HCT116 (cell line): ENCODE measurements around the gene SNRNP200. TPM values are rescaled to one million over a fixed set of nuclear protein-coding genes. Genes with fewer than 3 reads are reported as not detected.

Experiments
- ATAC-seq: fragments of 200-7000 bp; cut with Tn5 transposase; 2 replicates; pipeline ENCODE4 v1.9.1; 2020; ENCODE audit warnings: mild to moderate bottlenecking, moderate library complexity
- BruUV-seq: library from RNA; stranded (reverse); fragments of 400-500 nt; replicated peaks from 2 replicates; lab custom pipeline; 2021; lab: Mats Ljungman, UMichigan
- CTCF ChIA-PET: fragments of 300-600 bp; sonication (Branson Sonifier 250); formaldehyde crosslinking; loops from one replicate; lab custom pipeline; 2021; ENCODE audit warnings: antibody characterized with exemption; lab: Charles Lee
- POLR2A ChIA-PET: fragments of 300-600, 350-600 bp; sonication (Branson Sonifier 250); formaldehyde crosslinking; loops from one replicate; lab custom pipeline; 2021; ENCODE audit warnings: antibody characterized with exemption; lab: Charles Lee
- RAD21 ChIA-PET, 2 experiments: fragments of 300-600 bp; sonication (Branson Sonifier 250); formaldehyde crosslinking; loops; one replicate each; lab custom pipeline; 2023; ENCODE audit warnings: low total read pairs in 2 of 2; ENCODE audit not compliant: uncharacterized antibody in 2 of 2, unreplicated experiment in 2 of 2, low non-redundant PET in 1 of 2; lab: Charles Lee
- DNase-seq: peaks from one replicate; pipeline ENCODE4 v3.0.0-alpha.2; 2010; ENCODE audit warnings: low read depth, low spot score
- H2AFZ ChIP-seq: fragments of 200-600 bp; shearing (Covaris generic), sonication (generic); 2 replicates; pipeline ENCODE4 v1.6.1; 2017; ENCODE audit warnings: low read depth, mixed run types, mixed read lengths, antibody characterized with exemption, low read length; ENCODE audit not compliant: poor library complexity, severe bottlenecking
- H3K27ac ChIP-seq: 2 replicates; pipeline ENCODE4 v1.5.1; 2012; ENCODE audit warnings: low read depth, low read length
- H3K27me3 ChIP-seq: fragments of 200-600 bp; sonication (generic); 2 replicates; pipeline ENCODE4 v1.6.1; 2016; ENCODE audit warnings: mixed run types, low read length, mixed read lengths; ENCODE audit not compliant: insufficient read depth
- H3K36me3 ChIP-seq, 2 experiments: fragments of 200-500 bp in 1 of 2; fragments of 200-600 bp in 1 of 2; sonication (Bioruptor generic) in 1 of 2; sonication (generic) in 1 of 2; 2 replicates each; pipeline versions ENCODE4 v1.5.1 to v1.6.1; 2014 to 2016; ENCODE audit warnings: low read length in 2 of 2, inconsistent platforms in 1 of 2, mixed read lengths in 1 of 2, mixed run types in 1 of 2; ENCODE audit not compliant: insufficient read depth in 2 of 2, control insufficient read depth in 1 of 2
- H3K4me1 ChIP-seq, 2 experiments: fragments of 200-600 bp in 1 of 2; sonication (generic) in 1 of 2; 2 replicates each; pipeline versions ENCODE4 v1.5.1 to v1.6.1; 2012 to 2017; ENCODE audit warnings: low read length in 2 of 2, inconsistent platforms in 1 of 2, mild to moderate bottlenecking in 1 of 2, mixed read lengths in 1 of 2, mixed run types in 1 of 2, moderate library complexity in 1 of 2; ENCODE audit not compliant: insufficient read depth in 2 of 2, control insufficient read depth in 1 of 2
- H3K4me2 ChIP-seq: fragments of 200-600 bp; sonication (generic); 2 replicates; pipeline ENCODE4 v1.6.1; 2017; ENCODE audit warnings: mixed run types, low read length, mixed read lengths
- H3K4me3 ChIP-seq, 2 experiments: fragments of 200-600 bp in 1 of 2; sonication (generic) in 1 of 2; replicated peaks in 1 of 2; 2 replicates each; pipeline ENCODE4 v1.5.1; 2011 to 2016; ENCODE audit warnings: low read length in 2 of 2, control low read depth in 1 of 2, low read depth in 1 of 2, mild to moderate bottlenecking in 1 of 2, mixed read lengths in 1 of 2, mixed run types in 1 of 2
- H3K79me2 ChIP-seq: fragments of 200-600 bp; sonication (generic); 2 replicates; pipeline ENCODE4 v1.6.1; 2017; ENCODE audit warnings: mild to moderate bottlenecking, mixed run types, low read length, moderate library complexity, mixed read lengths; ENCODE audit not compliant: insufficient read depth
- H3K9ac ChIP-seq: fragments of 200-600 bp; sonication (generic); 2 replicates; pipeline ENCODE4 v1.6.1; 2016; ENCODE audit warnings: low read length, mixed read lengths
- H3K9me2 ChIP-seq: fragments of 200-600 bp; sonication (generic), shearing (Covaris generic); 2 replicates; pipeline ENCODE4 v1.6.1; 2017; ENCODE audit warnings: mixed run types, mild to moderate bottlenecking, moderate library complexity; ENCODE audit not compliant: insufficient read depth
- H3K9me3 ChIP-seq, 2 experiments: fragments of 200-500 bp in 1 of 2; fragments of 200-600 bp in 1 of 2; sonication (Bioruptor generic) in 1 of 2; sonication (generic) in 1 of 2; 2 replicates each; pipeline ENCODE4 v1.6.1; 2014 to 2017; ENCODE audit warnings: low read length in 2 of 2, mixed read lengths in 2 of 2, inconsistent platforms in 1 of 2, low read depth in 1 of 2, mild to moderate bottlenecking in 1 of 2, mixed run types in 1 of 2, moderate library complexity in 1 of 2; ENCODE audit not compliant: control insufficient read depth in 1 of 2, insufficient read depth in 1 of 2
- H4K20me1 ChIP-seq: fragments of 200-600 bp; sonication (generic), shearing (Covaris generic); 2 replicates; pipeline ENCODE4 v1.6.1; 2017; ENCODE audit warnings: mixed run types, mild to moderate bottlenecking, moderate library complexity; ENCODE audit not compliant: insufficient read depth
- CBX3 ChIP-seq: IDR thresholded peaks from 2 replicates; pipeline ENCODE4 v1.6.1; 2012; ENCODE audit warnings: low read depth
- CEBPB ChIP-seq: IDR thresholded peaks from 2 replicates; pipeline ENCODE4 v1.6.1; 2012; ENCODE audit warnings: low read depth
- ELF1 ChIP-seq: IDR thresholded peaks from 2 replicates; pipeline ENCODE4 v1.6.1; 2012; ENCODE audit warnings: low read depth, borderline replicate concordance
- EZH2phosphoT487 ChIP-seq: fragments of 200-600 bp; IDR thresholded peaks from 2 replicates; pipeline ENCODE4 v1.6.1; 2018; ENCODE audit warnings: antibody characterized with exemption, borderline replicate concordance
- JUND ChIP-seq: IDR thresholded peaks from 2 replicates; pipeline ENCODE4 v1.6.1; 2012
- POLR2AphosphoS5 ChIP-seq: IDR thresholded peaks from 2 replicates; pipeline ENCODE4 v1.6.1; 2011; ENCODE audit warnings: mild to moderate bottlenecking, low read depth, low read length, moderate library complexity
- SP1 ChIP-seq: IDR thresholded peaks from 2 replicates; pipeline ENCODE4 v1.6.1; 2012; ENCODE audit warnings: low read depth
- SRF ChIP-seq: IDR thresholded peaks from 2 replicates; pipeline ENCODE4 v1.6.1; 2012; ENCODE audit warnings: low read depth
- ZNF274 ChIP-seq: fragments of 200-500 bp; sonication (Bioruptor generic); IDR thresholded peaks from 2 replicates; pipeline ENCODE4 v1.6.1; 2014; ENCODE audit warnings: mild to moderate bottlenecking, low read depth, low read length, inconsistent platforms
- intact Hi-C: fragments of 100-400 bp; cut with micrococcal nuclease; formaldehyde crosslinking; loops from 2 replicates; pipeline ENCODE4 v1.10.0; 2022
- total RNA-seq: library from RNA; stranded (reverse); gene quantifications from one replicate; pipeline ENCODE4 v1.2.1, GENCODE V29; 2021; ENCODE audit not compliant: unreplicated experiment
- TF ChIP-seq, protein P1 (sequence below): IDR thresholded peaks from 2 replicates; pipeline ENCODE4 v1.6.1; 2011; ENCODE audit warnings: mild to moderate bottlenecking, low read length, moderate library complexity; ENCODE audit not compliant: insufficient replicate concordance; ENCODE audit errors: extremely low read depth
- TF ChIP-seq, protein P2 (sequence below): IDR thresholded peaks from 2 replicates; pipeline ENCODE4 v1.6.1; 2012; ENCODE audit warnings: low read depth
- TF ChIP-seq, protein P3 (sequence below): IDR thresholded peaks from 2 replicates; pipeline ENCODE4 v1.6.1; 2012

Gene SNRNP200
- total RNA-seq, 1 experiment from 2014 or later = 202 TPM

DNA sequence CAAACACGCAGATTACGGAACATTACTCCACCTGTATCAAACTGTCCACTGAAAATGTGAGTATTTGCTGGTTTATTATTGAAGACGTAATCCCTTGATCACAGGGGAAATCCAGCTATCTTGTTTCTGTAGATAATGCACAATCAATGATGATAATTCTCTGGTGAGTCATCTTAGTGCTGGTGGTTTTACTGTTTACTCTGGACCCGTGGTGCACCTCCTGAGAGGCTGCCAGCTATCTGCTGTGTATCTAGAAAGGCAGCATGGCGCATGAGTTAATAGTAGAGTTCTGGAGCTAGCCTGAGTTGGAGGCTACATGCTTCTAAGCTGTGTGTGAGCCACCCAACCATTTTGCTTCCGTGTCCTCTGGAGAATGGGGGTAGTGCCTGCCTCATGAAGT, 36.7 kb upstream of the SNRNP200 start:
- RAD21 ChIA-PET = no interaction called here
- CTCF ChIA-PET = no interaction called here

DNA sequence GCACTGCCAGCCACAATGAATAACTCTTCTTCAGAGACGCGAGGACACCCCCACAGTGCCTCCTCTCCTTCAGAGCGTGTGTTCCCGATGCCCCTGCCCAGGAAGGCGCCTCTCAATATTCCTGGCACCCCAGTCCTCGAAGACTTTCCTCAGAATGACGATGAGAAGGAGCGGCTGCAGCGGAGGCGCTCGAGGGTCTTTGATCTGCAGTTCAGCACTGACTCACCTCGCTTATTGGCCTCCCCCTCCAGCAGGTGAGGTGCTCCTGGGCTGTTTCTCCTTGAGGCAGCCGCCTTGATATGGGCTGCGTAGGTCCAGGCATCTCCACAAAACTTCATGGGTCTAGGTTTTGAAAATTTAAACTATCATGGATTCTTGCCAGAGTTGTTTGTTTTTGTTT, 36.3 kb upstream of the SNRNP200 start:
- H3K4me3 ChIP-seq = no peak overlapping the region
- no peaks in the 10 kb centered on the region for H3K9me2 ChIP-seq
- H3K27ac ChIP-seq = 0 out of 2 replicates have a peak overlapping the region, but pooled peaks have one; percentile 26
- no peaks in the 10 kb centered on the region for H3K27me3 ChIP-seq
- peaks cover 31 to 50% of the 10 kb centered on the region in 2 experiments; a peak in 3 of 4 replicates for H3K36me3 ChIP-seq
- no peak overlapping the region for H2AFZ ChIP-seq
- peaks cover 82% of the 10 kb centered on the region for H3K79me2 ChIP-seq
- DNase-seq (no peak), ATAC-seq (no peak)
- RAD21 ChIA-PET = no interaction called here
- POLR2A ChIA-PET = no interaction called here
- no peaks in the 10 kb centered on the region for H4K20me1 ChIP-seq
- peak overlapping the region; percentile 16; the same call in 1 of the 2 replicates for H3K4me2 ChIP-seq
- intact Hi-C loops = no loop called here
- no peak overlapping the region for H3K9ac ChIP-seq
- H3K9me3 ChIP-seq = no peaks in the 10 kb centered on the region
- BruUV-seq = no TSS peak
- CTCF ChIA-PET = no interaction called here
- H3K4me1 ChIP-seq = peaks cover 1 to 42% of the 10 kb centered on the region in 2 experiments; a peak in 3 of 4 replicates
- TF ChIP-seq, protein P1, sequence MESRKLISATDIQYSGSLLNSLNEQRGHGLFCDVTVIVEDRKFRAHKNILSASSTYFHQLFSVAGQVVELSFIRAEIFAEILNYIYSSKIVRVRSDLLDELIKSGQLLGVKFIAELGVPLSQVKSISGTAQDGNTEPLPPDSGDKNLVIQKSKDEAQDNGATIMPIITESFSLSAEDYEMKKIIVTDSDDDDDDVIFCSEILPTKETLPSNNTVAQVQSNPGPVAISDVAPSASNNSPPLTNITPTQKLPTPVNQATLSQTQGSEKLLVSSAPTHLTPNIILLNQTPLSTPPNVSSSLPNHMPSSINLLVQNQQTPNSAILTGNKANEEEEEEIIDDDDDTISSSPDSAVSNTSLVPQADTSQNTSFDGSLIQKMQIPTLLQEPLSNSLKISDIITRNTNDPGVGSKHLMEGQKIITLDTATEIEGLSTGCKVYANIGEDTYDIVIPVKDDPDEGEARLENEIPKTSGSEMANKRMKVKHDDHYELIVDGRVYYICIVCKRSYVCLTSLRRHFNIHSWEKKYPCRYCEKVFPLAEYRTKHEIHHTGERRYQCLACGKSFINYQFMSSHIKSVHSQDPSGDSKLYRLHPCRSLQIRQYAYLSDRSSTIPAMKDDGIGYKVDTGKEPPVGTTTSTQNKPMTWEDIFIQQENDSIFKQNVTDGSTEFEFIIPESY = no peak
- TF ChIP-seq SP1 (no peak), JUND (no peak), ZNF274 (no peak), EZH2phosphoT487 (no peak), SRF (no peak), ELF1 (no peak), POLR2AphosphoS5 (no peak)
- TF ChIP-seq, protein P2, sequence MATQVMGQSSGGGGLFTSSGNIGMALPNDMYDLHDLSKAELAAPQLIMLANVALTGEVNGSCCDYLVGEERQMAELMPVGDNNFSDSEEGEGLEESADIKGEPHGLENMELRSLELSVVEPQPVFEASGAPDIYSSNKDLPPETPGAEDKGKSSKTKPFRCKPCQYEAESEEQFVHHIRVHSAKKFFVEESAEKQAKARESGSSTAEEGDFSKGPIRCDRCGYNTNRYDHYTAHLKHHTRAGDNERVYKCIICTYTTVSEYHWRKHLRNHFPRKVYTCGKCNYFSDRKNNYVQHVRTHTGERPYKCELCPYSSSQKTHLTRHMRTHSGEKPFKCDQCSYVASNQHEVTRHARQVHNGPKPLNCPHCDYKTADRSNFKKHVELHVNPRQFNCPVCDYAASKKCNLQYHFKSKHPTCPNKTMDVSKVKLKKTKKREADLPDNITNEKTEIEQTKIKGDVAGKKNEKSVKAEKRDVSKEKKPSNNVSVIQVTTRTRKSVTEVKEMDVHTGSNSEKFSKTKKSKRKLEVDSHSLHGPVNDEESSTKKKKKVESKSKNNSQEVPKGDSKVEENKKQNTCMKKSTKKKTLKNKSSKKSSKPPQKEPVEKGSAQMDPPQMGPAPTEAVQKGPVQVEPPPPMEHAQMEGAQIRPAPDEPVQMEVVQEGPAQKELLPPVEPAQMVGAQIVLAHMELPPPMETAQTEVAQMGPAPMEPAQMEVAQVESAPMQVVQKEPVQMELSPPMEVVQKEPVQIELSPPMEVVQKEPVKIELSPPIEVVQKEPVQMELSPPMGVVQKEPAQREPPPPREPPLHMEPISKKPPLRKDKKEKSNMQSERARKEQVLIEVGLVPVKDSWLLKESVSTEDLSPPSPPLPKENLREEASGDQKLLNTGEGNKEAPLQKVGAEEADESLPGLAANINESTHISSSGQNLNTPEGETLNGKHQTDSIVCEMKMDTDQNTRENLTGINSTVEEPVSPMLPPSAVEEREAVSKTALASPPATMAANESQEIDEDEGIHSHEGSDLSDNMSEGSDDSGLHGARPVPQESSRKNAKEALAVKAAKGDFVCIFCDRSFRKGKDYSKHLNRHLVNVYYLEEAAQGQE = no peak

More for the DNA sequence above, 36.7 kb upstream of the SNRNP200 start:
- no TSS peak for BruUV-seq
- no peaks in the 10 kb centered on the region for H3K9me2 ChIP-seq
- no peaks in the 10 kb centered on the region for H4K20me1 ChIP-seq
- TF ChIP-seq CBX3 (no peak), JUND (0 out of 2 replicates have a peak, but pooled peaks have one; percentile 10), CEBPB (no peak)
- TF ChIP-seq, protein P3, sequence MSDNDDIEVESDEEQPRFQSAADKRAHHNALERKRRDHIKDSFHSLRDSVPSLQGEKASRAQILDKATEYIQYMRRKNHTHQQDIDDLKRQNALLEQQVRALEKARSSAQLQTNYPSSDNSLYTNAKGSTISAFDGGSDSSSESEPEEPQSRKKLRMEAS = no peak
- H3K9ac ChIP-seq = no peak overlapping the region
- intact Hi-C loops = no loop called here
- H3K27me3 ChIP-seq = no peaks in the 10 kb centered on the region
- H3K4me3 ChIP-seq = no peak overlapping the region
- peaks cover 35 to 54% of the 10 kb centered on the region in 2 experiments; a peak in 3 of 4 replicates for H3K36me3 ChIP-seq
- peak overlapping the region; percentile 16; the same call in 1 of the 2 replicates for H3K4me2 ChIP-seq
- ATAC-seq (peak; percentile 36; the same call in 1 of the 2 replicates), DNase-seq (no peak)
- H3K4me1 ChIP-seq = peaks cover 0 to 38% of the 10 kb centered on the region in 2 experiments; a peak in 3 of 4 replicates
- peaks cover 81% of the 10 kb centered on the region for H3K79me2 ChIP-seq
- no peak overlapping the region for H2AFZ ChIP-seq
- POLR2A ChIA-PET = no interaction called here
- peak overlapping the region; percentile 26; the same call in 1 of the 2 replicates for H3K27ac ChIP-seq
- H3K9me3 ChIP-seq = no peaks in the 10 kb centered on the region
